Caki2 (cell line): Measurements from ENCODE around the gene NOG. TPM values are rescaled to one million over a fixed set of nuclear protein-coding genes. Genes with fewer than 3 reads are reported as not detected.
A peak's percentile ranks its signal among the peaks of the same experiment; 100 is the strongest.

Experiments
- DNase-seq: peaks from one replicate; pipeline ENCODE4 v3.0.0-alpha.2; 2015; ENCODE audit warnings: low read depth
- in situ Hi-C: cut with HindIII; loops from 2 replicates; pipeline ENCODE4 v1.10.0; 2016; ENCODE audit warnings: low sequenced_read_pairs, low pct_unique_long_range_greater_than_20kb, mixed read lengths
- total RNA-seq: library from RNA; depleted of rRNA; stranded (reverse); fragments of >200 nt; shearing (Covaris generic); gene quantifications from 2 replicates; pipeline ENCODE4 v1.2.3, GENCODE V29; 2014; ENCODE audit warnings: low replicate concordance; rRNA removed

The NOG gene
- 1.5 TPM in 1 of 2 replicates, not detected in the other for total RNA-seq

DNA sequence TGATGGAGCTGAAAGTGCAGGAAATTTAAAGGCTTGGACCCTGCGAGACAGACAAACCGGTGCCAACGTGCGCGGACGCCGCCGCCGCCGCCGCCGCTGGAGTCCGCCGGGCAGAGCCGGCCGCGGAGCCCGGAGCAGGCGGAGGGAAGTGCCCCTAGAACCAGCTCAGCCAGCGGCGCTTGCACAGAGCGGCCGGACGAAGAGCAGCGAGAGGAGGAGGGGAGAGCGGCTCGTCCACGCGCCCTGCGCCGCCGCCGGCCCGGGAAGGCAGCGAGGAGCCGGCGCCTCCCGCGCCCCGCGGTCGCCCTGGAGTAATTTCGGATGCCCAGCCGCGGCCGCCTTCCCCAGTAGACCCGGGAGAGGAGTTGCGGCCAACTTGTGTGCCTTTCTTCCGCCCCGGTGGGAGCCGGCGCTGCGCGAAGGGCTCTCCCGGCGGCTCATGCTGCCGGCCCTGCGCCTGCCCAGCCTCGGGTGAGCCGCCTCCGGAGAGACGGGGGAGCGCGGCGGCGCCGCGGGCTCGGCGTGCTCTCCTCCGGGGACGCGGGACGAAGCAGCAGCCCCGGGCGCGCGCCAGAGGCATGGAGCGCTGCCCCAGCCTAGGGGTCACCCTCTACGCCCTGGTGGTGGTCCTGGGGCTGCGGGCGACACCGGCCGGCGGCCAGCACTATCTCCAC is at the start of gene NOG:
Gene NOG (plus strand): TSS at position 54 of the 674 bp plus-strand sequence. CDS start 525 bp downstream, at position 579.
- peak; percentile 76 for DNase-seq
- in situ Hi-C loops, result loop anchor here (25.0 kb wide), 1 partner anchor 119 kb away; no protein-coding TSS in a partner anchor

DNA sequence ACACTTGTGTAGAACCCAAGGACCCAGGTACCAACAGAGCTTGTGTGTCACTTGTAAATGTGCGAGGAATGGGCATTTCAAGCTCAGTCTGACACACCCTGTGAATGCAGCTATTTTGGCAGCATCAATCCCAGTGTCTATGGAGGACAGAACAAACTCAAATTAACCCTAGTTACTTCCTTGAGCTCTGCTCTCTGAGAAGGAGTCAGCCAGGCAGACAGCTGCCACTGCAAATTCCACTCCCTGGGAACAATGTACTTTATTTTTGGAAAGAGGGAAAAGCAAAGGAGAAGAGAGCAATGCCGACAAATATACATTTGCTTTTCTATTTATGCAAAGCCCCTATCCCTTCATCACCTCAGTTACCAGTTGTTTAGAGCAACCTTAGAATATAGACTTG is 48.4 kb upstream of the NOG start:
- no peak for DNase-seq
- in situ Hi-C loops, result no loop called here

DNA sequence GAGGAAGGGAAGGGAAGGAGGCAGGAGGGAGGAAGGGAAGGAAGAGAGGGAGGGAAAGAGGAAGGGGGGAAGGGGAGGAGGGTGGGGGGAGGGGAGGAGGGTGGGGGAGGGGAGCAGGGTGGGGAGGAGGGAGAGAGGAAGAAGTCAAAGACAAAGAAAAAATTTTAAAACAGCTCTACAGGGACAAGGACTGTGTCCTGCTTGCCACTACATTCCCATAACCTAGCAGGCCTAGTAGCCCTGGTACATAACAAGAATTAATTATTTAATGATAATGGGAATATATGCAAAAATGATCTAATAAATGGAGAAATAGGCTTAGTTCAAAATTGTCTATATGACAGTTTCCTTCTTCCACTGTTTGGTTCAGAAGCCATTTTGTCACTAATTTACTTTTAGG is 47.6 kb upstream of the NOG start:
- in situ Hi-C loops, result no loop called here
- DNase-seq, result no peak

DNA sequence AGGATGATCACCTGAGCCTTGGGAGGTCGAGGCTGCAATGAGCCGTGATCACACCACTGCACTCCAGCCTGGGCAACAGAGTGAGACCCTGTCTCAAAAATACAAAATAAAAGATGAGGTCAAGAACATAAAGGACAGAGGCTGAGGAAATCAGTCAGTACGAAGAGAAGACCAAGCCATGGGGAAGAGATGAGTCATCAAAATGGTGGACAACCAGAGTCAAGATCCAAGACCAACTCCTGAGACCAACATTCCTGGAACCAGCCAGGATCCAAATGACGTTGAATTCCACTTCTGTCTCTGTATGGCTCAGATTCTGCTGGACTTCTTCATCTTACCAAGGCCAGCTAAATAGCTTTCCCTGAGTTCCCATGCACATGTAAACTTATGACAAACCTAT is 44.8 kb upstream of the NOG start:
- in situ Hi-C loops, result no loop called here
- DNase-seq, result no peak

DNA sequence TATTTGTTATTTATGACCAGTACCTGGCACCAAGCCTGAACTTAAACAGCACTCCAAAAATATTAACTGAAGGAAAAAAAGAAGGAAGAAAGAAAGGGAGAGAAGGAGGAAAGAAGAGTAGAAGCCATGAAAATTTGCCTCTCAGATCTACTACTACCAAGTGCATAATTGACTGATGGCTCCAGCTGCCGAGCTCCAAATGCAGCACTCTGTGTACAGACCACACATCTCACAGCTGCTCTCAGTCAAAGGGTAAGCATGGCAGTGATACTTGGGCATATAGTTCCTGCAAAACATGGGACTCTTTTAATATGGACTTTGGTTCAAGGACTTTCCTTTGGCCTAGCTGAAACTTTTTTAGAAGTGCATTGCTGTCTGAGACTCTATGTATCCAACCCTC is 44.0 kb upstream of the NOG start:
- DNase-seq, result no peak
- in situ Hi-C loops, result no loop called here

DNA sequence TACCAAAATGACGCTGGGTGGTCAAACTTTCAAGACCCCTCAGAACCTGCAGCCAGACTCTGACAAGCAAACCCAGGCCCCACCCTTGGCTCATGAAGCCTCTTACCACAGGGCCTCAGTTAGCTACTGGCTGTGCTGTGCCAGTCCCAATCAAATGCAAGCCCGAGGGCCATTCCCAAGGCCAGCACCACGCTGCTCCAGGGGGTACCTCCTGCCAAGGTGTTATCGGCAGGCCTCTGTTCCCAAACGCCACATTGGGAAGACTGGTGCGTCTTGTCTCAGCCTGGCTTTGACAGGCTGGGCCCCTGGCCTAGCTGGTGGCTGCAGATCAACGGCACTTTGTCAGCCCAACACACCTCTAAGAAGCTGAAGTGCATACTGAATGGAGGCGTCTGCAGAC is 35.8 kb upstream of the NOG start:
- in situ Hi-C loops, result no loop called here
- DNase-seq, result no peak

DNA sequence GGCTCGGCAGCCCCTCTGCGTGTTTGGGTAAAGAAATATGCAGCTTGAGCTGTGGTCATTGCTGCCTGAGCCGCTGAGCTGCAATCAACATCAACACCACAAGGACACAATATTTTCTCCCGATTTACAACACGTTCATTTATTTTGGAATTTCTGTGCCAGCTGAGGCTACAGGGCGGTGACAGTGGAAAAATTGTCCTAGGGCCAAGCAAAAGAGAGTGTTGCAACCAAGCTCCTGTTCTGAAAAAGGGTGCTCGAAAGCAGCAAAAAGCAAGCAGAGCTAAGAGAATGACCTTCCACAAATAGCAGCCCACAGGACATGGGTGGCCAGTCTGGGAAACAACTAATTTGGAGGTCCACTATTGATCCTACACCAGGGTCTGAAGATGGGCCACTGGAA is 35.4 kb upstream of the NOG start:
- in situ Hi-C loops, result no loop called here
- no peak for DNase-seq

DNA sequence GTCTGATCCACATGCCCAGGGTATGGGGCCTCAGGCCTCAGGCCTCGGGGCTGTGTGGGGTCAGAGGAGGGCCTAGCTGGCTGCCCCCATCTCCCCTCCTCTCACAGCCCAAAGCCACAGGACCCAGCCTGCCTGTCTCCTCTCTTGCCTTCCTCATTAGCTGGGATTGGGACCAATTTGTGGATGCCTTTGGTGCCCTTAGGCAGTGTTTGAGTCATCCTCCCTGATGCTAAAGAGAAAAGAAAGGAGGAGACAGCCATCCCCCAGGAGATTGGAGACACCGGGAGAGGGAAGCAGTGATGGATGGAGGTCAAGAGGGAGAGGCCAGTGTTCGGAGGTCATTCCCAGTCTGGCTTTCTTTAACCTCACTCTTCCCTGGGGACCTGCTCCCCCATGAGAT is 23.3 kb upstream of the NOG start:
- no peak for DNase-seq
- in situ Hi-C loops, result no loop called here

DNA sequence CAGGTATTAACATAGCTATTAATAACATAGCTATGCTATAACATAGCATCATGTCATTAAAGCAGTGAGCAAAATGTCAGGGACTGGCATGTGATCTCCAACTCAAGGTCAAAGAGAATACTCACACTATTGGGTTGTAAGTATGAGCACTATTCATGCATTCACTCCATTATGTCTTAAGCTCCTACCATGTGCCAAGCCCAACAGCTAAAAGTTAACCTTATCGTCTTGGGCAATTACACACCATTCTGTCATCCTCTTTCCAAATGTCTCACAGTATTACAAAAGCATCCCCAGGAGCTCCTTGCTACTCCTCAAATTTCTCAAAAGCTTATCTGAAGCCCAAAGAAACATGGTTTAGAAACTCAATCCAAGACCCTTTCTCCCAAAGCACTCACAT is 22.0 kb upstream of the NOG start:
- no peak for DNase-seq
- in situ Hi-C loops, result no loop called here

DNA sequence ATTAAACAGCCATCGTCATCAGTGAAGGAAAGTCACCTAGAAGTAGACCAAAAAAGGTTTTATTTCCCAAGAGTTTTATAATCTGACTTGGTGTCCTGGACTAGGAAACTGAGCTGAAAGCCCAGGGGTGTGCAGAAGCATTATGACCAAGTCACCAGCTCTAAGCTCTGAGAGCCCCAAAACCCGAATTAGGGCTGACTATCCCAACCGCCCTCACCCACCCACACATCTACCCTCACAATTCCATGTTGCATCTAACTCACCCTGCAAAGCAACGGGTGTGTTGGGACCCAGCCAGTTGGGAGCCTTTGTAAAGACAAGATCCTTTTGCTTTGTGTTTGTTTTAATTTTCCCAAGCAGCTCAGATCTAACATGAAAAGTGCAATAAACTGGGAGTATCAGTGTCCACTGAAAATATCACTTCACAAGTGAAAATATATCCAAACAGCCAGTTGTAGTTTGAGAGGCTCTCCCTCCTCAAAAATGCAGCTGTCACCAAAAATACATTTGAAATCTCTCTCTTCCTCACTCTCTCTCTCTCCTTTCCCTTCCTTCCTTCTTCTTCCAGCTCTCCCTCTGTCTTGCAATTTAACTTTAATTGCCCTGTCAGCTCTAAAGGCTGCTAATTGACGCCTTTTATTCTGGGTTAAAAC is 16.2 kb upstream of the NOG start:
- in situ Hi-C loops, result loop anchor here (25.0 kb wide), 1 partner anchor 135 kb away; no protein-coding TSS in a partner anchor
- no peak for DNase-seq

DNA sequence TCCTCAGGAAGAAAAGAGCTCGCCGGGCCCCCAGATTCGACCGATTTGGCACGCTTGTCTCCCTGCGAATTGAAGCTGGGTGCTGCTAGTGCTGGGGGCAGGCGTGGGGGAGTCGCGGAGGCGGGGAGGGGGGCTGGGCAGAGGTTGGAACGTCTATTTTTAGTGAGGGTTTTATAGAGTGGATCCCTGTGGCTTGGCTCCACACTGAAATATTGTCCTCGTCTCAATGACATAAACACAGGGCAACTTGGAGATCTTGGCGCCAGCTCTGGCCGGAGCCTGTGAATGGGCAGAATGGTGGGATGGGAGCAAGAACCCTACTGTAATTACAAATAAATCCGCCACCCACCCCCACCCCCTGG is 15.7 kb upstream of the NOG start:
- in situ Hi-C loops, result loop anchor here (25.0 kb wide), 1 partner anchor 134 kb away; no protein-coding TSS in a partner anchor
- no peak for DNase-seq

DNA sequence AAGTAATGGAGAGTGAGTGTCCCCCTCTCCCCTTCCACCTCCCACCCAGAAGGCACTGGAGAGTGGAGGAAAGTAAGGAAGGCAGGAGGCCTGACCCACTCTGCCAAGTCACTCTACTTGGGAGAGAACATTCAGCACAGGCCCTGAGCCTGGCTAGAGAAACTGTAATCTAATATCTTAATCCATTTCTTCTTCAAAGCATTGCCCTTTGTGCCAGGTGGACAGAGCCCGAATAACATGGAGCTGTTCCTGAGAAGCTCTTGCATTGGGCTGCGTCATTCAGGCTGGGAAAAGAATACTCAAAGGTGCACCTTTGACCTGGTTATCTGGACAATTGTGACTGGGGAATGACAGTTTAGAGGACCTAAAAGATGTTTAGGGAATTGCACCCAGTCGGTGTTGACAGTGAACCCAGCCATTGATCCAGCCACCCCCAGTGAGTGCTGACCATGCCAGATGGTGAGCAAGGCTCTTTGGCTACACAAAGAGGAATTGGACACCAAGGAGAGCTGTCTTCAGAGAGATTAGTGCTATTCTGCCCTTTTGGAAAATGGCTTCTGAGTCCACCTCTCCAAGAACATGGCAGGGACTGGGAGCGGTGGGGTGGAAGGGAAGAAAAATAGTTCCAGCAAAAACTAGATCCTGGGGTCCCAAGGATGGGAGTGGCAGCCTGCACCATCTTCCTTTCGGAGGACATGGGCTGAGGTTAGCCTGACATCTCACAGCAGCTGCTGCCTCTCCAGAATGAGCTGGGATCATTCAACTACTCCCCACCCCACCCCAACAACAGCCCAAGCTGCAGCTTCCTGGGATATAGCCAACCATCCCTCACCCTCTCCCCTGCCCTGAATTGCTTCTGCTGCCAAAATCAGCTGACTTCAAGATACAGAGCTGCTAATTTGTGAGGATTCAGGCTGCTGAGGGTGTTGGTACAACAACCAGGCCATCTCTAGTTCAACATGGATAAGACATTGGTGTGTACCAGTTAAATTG is 11.6 kb upstream of the NOG start:
- in situ Hi-C loops, result loop anchor here (25.0 kb wide), 1 partner anchor 130 kb away; no protein-coding TSS in a partner anchor
- DNase-seq, result no peak

DNA sequence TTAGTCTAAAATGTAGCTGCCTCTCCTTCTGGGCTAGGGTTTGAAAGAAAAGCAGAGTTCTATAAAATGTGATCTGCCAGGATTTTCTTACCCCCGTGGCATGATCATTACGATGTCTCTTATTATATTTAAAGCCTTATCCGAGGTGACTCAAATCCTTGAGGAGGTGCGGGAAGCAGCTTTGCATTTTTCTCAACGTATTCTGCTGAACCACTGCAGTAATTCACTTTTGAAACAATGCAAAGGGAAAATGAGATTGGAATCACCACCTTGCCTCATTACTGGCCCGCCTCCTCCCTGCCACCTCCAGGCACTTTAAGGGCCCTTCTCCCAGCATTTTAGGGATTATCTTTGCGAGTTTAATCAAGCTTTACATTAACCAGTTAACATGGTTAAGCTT is 9.7 kb upstream of the NOG start:
- no peak for DNase-seq
- in situ Hi-C loops, result loop anchor here (25.0 kb wide), 1 partner anchor 129 kb away; no protein-coding TSS in a partner anchor

DNA sequence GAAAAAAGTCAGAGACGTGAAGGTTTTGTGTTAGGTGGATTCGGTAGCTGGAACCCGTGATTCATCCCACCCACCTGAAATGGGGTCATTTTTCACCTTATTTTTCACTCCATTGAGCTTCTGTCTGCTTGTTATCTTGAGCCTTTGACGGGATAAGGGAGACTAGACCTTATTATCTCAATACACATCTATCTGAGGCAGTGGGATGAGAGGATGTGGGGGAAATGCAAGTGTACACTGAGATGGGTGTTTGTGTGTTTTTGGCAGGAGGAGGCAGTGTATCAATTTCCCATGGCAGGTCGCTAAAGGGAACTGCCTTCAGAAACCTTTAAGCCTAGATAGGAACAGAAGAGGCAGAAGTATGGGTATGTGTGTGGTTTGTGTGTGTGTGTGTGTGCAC is 6.2 kb upstream of the NOG start:
- in situ Hi-C loops, result loop anchor here (25.0 kb wide), 1 partner anchor 125 kb away; no protein-coding TSS in a partner anchor
- DNase-seq, result no peak

DNA sequence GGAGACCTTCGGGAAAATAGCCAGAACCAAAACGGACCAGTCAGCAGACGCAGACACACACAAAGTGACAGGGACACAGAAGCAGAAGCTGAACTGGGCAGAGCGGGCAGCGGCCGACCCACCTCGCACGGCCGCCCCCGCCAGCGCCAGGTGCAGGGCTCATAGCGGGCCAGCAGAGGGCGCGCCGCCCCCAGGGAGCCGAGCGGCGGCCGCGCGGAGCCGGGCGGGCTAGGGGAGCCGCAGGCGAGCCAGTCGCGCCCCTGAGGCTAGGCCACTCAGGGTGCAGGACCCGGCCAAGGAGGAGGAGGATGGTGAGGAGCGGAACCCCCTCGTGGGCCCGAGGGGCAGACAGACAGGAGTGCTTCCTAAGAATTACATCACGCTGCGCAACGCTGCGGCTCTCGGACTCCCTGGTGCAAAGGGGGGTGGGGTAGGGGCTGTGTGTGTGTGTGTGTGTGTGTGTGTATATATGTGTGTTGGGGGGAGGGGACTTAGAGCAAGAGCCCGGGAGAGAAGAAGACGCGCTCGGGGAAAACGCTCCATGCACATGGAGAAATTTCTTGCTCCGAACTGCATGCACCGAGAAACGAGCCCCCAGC is 913 bp upstream of the NOG start:
- in situ Hi-C loops, result loop anchor here (25.0 kb wide), 1 partner anchor 120 kb away; no protein-coding TSS in a partner anchor
- peak; percentile 71 for DNase-seq

DNA sequence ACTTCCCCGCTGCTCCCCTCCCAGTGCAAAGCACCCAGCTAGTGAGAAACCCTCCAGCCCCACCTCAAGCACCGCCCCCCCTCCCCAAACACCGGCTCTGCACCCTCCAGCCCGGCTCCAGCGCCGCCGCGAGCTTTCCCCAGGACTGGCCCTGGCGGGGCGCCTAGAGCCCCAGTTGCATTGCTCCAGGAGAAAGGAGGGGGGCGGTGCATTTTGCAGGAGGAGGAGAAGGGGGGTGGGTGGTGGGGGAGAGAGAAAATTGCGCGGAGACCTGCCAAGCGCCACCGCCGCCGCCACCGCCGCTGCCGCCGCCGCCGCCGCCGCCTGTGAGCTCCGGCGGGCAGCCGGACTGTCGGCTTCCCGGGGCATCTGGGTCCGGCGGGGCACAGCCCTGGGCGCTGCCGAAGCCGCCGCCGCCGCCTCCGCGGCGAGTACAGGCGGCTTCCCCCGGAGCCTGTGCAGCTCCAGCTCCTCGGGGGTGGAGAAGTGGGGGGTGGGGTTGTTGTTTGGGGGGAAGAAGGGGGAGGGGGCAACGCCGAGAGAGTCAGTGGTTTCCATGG is 333 bp upstream of the NOG start:
- DNase-seq, result peak; percentile 40
- in situ Hi-C loops, result loop anchor here (25.0 kb wide), 1 partner anchor 119 kb away; no protein-coding TSS in a partner anchor

DNA sequence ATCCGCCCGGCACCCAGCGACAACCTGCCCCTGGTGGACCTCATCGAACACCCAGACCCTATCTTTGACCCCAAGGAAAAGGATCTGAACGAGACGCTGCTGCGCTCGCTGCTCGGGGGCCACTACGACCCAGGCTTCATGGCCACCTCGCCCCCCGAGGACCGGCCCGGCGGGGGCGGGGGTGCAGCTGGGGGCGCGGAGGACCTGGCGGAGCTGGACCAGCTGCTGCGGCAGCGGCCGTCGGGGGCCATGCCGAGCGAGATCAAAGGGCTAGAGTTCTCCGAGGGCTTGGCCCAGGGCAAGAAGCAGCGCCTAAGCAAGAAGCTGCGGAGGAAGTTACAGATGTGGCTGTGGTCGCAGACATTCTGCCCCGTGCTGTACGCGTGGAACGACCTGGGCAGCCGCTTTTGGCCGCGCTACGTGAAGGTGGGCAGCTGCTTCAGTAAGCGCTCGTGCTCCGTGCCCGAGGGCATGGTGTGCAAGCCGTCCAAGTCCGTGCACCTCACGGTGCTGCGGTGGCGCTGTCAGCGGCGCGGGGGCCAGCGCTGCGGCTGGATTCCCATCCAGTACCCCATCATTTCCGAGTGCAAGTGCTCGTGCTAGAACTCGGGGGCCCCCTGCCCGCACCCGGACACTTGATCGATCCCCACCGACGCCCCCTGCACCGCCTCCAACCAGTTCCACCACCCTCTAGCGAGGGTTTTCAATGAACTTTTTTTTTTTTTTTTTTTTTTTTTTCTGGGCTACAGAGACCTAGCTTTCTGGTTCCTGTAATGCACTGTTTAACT is 1.0 kb downstream of the NOG start:
- peak; percentile 56 for DNase-seq
- in situ Hi-C loops, result loop anchor here (25.0 kb wide), 1 partner anchor 118 kb away; no protein-coding TSS in a partner anchor
